T-helper 2 cell treated with Interferon-gamma antibody and Interleukin-4, amounts not matched to agents 5 μg/mL and 100 μg/mL, for 36 hours (primary cell): Measurements from ENCODE around the gene CDC5L.

Experiments
- DNase-seq: peaks from one replicate; pipeline ENCODE4 v3.0.0; 2021; ENCODE audit warnings: low spot score
- H3K27ac Mint-ChIP-seq: one replicate; pipeline ENCODE4 v1.8.0; 2021; ENCODE audit warnings: mild to moderate bottlenecking, mixed read lengths
- H3K27me3 Mint-ChIP-seq: one replicate; pipeline ENCODE4 v1.8.0; 2021; ENCODE audit warnings: low read depth, mixed read lengths
- H3K36me3 Mint-ChIP-seq: one replicate; pipeline ENCODE4 v1.8.0; 2021; ENCODE audit warnings: low read depth, mixed read lengths
- H3K4me1 Mint-ChIP-seq: one replicate; pipeline ENCODE4 v1.8.0; 2021; ENCODE audit warnings: low read depth, mixed read lengths
- H3K4me3 Mint-ChIP-seq: one replicate; pipeline ENCODE4 v1.8.0; 2022; ENCODE audit warnings: mild to moderate bottlenecking, moderate library complexity, mixed read lengths
- H3K9me3 Mint-ChIP-seq: one replicate; pipeline ENCODE4 v1.8.0; 2021; ENCODE audit warnings: mixed read lengths

Gene CDC5L

DNA sequence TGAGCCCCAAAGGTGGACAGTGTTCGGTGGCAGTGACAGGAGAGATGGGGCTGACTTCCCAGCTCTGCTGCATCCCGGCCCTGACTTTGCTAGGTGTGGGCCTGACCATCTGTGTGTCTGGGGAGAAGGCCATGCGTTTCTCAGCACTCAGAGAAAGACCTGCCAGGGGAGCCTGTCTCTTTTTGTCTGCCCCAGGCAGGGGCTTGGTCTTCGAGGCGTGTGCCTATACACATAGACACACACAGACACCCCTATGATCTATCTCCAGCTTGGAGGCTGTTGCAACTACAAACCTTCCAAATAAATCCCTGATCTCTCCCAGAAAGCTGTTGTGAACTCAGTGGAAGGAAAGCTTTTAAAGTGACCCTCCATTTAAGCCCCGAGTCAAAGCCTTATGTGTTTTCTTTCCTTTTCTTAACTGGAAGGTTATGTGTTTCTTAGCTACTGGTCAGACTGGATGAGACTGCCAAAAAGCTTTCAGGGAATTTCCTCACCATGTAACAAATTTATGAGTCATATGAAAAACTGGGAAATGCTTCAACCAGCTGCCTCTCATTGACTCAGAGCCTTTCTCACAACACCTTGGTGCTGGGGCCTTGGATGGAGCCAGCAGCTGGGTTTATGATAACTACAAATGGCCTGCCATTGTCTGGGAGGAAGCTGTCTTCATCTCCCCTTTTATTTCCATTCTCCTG is 102.6 kb downstream of the CDC5L start:
- H3K27ac Mint-ChIP-seq = no peak overlapping the region

GRCh38 chr6:44493132-44493531 is 105.6 kb downstream of the CDC5L start:
- H3K27ac Mint-ChIP-seq = no peak overlapping the region
- peaks cover 2% of the 10 kb centered on the region for H3K27me3 Mint-ChIP-seq
- H3K36me3 Mint-ChIP-seq = no peaks in the 10 kb centered on the region
- no peaks in the 10 kb centered on the region for H3K9me3 Mint-ChIP-seq
- H3K4me3 Mint-ChIP-seq = no peak overlapping the region
- no peaks in the 10 kb centered on the region for H3K4me1 Mint-ChIP-seq
- DNase-seq = no peak

More for the DNA sequence above, 102.6 kb downstream of the CDC5L start:
- Mint-ChIP-seq H3K4me1 (no peaks in the 10 kb centered on the region), H3K4me3 (no peak overlapping the region), H3K9me3 (no peaks in the 10 kb centered on the region), H3K27me3 (peaks cover 10% of the 10 kb centered on the region), H3K36me3 (no peaks in the 10 kb centered on the region)
- DNase-seq = no peak

GRCh38 chr6:44493593-44493992 is 106.1 kb downstream of the CDC5L start:
- DNase-seq = no peak

DNA sequence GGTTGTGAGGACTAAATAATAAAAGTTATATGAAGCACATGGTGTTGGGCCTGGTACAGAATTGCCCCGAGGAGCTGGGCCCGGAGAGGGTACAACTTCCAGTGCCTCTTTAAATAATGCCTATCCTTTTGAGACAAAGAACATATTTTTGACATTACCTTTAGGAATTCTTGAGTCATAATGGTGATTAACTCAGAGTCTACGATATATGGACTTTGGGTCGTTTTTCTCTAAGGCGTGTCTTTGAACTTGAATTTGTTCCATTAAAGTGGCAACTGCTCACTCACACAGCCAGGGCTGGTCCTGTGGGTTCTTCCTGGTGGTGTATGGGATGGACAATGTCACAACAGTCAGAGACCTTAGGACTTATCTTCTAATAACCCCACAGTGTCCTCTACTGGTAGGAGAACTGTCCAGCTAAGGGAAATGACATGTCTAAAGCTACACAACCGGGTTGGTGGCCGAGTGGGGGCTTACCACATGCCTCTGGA is 106.5 kb downstream of the CDC5L start:
- H3K27ac Mint-ChIP-seq = no peak overlapping the region
- no peaks in the 10 kb centered on the region for H3K27me3 Mint-ChIP-seq
- no peaks in the 10 kb centered on the region for H3K9me3 Mint-ChIP-seq
- H3K36me3 Mint-ChIP-seq = no peaks in the 10 kb centered on the region
- no peaks in the 10 kb centered on the region for H3K4me1 Mint-ChIP-seq
- no peak for DNase-seq
- no peak overlapping the region for H3K4me3 Mint-ChIP-seq

More at GRCh38 chr6:44493593-44493992, 106.1 kb downstream of the CDC5L start:
- no peak overlapping the region for H3K4me3 Mint-ChIP-seq
- no peak overlapping the region for H3K27ac Mint-ChIP-seq
- H3K27me3 Mint-ChIP-seq = peaks cover under 1% of the 10 kb centered on the region
- H3K36me3 Mint-ChIP-seq = no peaks in the 10 kb centered on the region
- no peaks in the 10 kb centered on the region for H3K4me1 Mint-ChIP-seq
- H3K9me3 Mint-ChIP-seq = no peaks in the 10 kb centered on the region

DNA sequence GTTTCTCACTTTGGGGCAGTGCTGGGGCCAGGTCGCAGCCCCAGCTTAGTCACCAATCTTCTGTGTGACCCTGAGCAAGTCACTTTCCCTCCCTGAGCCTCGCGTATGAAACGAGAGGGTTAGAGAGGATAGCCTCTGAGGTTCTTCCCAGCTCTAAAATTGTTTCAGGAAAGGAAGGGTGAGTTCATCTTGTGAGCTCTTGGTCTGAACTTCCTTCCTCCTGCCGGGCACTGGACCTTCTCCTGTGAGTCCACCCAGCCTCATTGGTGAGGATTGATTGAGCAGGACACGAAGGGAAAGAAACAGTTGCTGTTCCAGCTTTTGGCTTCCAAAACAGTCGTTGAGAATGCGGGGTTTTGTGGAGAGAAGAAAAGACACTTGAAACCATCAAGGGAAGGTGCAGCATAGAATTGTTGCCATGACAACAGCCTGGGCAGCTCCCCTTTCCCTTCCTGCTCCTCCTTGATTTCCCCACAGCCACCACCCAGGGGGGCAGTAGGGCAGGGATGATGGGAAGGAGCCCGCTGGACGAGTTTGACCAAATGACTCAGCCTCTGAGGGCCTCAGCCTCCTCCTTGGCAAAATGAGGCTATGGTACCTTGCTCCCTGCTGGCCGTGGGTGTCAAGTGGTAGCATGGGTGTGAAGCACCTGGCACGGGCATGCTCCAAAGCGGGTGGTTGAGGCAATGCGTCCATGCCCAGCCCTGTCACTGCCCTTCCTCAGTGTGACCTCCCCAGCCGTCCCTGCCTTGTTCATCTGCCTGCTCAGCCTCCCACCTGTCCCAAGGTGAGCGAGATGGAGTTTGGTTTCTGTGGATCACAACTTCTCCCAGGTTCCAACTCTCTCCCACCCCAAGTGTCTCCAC is 107.8 kb downstream of the CDC5L start:
- no peaks in the 10 kb centered on the region for H3K4me1 Mint-ChIP-seq
- no peaks in the 10 kb centered on the region for H3K27me3 Mint-ChIP-seq
- DNase-seq = no peak
- H3K36me3 Mint-ChIP-seq = no peaks in the 10 kb centered on the region
- no peak overlapping the region for H3K27ac Mint-ChIP-seq
- H3K9me3 Mint-ChIP-seq = no peaks in the 10 kb centered on the region
- H3K4me3 Mint-ChIP-seq = no peak overlapping the region

DNA sequence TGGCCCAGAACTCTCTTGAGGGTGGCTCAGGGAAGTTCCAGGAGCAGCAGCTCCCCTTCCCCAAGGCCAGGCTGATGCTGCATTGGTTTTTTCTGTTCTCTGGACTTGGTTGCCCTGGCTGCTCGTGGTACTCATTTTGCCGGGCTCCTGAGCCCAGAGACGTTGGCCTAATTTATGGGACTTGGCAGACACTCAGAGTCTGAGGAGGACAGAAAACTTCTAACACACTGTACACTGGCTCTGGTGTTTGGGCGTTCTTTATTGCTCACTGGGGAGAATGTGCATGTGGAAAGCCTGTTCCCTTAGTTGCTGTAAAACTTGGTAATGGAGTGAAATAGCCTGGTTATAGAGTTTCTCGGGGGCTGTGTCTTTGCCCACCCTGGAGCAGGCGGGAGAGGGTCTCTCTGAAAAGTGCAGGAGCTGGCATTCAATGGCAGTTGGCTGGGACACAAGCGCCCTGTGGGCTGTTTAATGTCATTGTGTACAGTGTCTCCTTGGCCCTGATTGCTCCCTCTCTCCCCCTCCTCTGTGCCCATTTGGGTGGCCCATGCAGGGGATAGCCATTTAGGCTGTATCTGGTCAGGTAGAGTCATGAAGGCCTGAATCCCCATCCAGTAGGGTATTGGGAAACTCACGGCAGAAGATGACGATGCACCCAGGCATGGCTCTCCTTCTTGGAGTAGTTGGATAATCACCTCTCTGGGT is 109.3 kb downstream of the CDC5L start:
- Mint-ChIP-seq H3K27ac (no peak overlapping the region), H3K36me3 (no peaks in the 10 kb centered on the region), H3K4me3 (no peak overlapping the region), H3K4me1 (no peaks in the 10 kb centered on the region), H3K9me3 (no peaks in the 10 kb centered on the region), H3K27me3 (peaks cover 2% of the 10 kb centered on the region)
- no peak for DNase-seq

DNA sequence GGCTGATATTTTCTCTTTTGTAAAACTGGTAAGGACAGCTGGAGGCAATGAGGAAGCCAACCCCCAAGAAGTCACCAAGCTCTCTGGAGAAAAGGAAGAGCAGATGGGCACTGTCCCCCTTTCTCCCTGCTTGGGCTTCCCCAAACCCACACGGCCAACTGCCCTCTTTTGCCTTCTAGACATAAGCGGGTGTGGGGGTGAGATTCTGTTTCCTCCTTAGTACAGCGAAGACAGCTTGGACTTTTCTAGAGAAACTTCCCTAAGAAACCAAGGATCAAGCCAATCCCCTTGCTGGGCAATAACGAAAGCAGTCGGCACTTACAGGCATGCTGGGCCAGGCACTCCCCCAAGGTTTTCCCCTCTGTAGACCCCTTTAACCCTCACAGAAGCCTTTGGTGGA is 110.3 kb downstream of the CDC5L start:
- Mint-ChIP-seq H3K4me3 (no peak overlapping the region), H3K4me1 (no peaks in the 10 kb centered on the region), H3K27me3 (peaks cover 2% of the 10 kb centered on the region), H3K9me3 (no peaks in the 10 kb centered on the region), H3K36me3 (no peaks in the 10 kb centered on the region), H3K27ac (no peak overlapping the region)
- DNase-seq = no peak

DNA sequence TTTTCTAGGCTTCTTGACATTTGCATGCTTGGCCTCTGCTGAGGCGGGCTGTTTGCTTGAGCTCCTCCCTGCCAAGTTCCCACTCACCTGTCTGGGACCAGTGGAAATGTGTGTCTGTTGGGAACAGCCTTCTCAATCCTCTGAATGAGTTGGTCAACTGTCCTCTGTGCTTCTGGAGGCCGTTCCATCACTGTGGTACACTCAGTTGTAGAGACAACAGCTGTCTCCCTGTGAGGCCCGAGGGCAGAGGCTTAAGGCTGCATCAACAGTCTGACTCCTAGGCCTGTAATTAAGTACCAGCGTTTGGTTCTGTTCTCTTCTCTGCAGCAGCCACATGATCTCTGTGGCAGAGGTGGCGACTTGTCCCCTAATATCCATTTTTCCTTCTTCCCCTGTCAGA is 110.9 kb downstream of the CDC5L start:
- no peaks in the 10 kb centered on the region for H3K9me3 Mint-ChIP-seq
- no peaks in the 10 kb centered on the region for H3K36me3 Mint-ChIP-seq
- H3K27me3 Mint-ChIP-seq = peaks cover 2% of the 10 kb centered on the region
- no peak overlapping the region for H3K4me3 Mint-ChIP-seq
- H3K27ac Mint-ChIP-seq = no peak overlapping the region
- H3K4me1 Mint-ChIP-seq = no peaks in the 10 kb centered on the region
- DNase-seq = no peak

DNA sequence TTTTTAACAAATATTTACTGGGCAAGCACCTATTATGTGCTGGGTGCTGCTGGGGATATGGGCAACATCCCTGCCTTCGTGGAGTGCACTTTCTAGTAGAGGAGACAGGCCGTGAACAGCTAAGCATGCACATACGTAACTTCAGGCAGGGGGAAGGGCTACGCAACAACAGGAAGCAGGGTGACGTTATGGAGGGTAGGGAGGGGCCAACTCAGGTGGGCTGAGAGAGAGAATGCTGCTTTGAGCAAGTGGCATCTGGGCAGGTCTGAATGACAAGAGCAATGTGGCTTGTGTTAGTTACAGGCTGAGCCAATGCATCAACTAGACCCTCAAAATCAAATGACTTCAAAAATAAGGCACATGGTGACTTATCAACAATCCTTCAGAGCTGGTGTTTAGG is 112.1 kb downstream of the CDC5L start:
- DNase-seq = no peak
- H3K36me3 Mint-ChIP-seq = no peaks in the 10 kb centered on the region
- H3K27me3 Mint-ChIP-seq = peaks cover 2% of the 10 kb centered on the region
- no peak overlapping the region for H3K27ac Mint-ChIP-seq
- H3K4me1 Mint-ChIP-seq = no peaks in the 10 kb centered on the region
- no peak overlapping the region for H3K4me3 Mint-ChIP-seq
- no peaks in the 10 kb centered on the region for H3K9me3 Mint-ChIP-seq
